WTC11 (cell line): Measurements from ENCODE around the gene CHID1. TPM values are rescaled to one million over a fixed set of nuclear protein-coding genes. Genes with fewer than 3 reads are reported as not detected.

Experiments
- ATAC-seq: fragments of 200-7000 bp; cut with Tn5 transposase; 2 replicates; pipeline ENCODE4 v1.10.0; 2021; ENCODE audit warnings: mild to moderate bottlenecking, moderate library complexity
- CTCF ChIA-PET: fragments of 300-600 bp; sonication (Branson Sonifier 250); formaldehyde crosslinking; loops from one replicate; lab custom pipeline; 2021; ENCODE audit warnings: antibody characterized with exemption; lab: Charles Lee
- POLR2A ChIA-PET: fragments of 350-600 bp; sonication (Branson Sonifier 250); formaldehyde crosslinking; loops from one replicate; lab custom pipeline; 2021; ENCODE audit warnings: antibody characterized with exemption; lab: Charles Lee
- DNase-seq: peaks from one replicate; pipeline ENCODE4 v3.0.0; 2021; ENCODE audit warnings: low spot score
- H3K27ac Mint-ChIP-seq: 2 replicates; pipeline ENCODE4 v1.8.0; 2021; ENCODE audit warnings: mixed read lengths
- H3K27me3 Mint-ChIP-seq: 2 replicates; pipeline ENCODE4 v1.8.0; 2021; ENCODE audit warnings: low read depth, mild to moderate bottlenecking, moderate library complexity, mixed read lengths
- H3K36me3 Mint-ChIP-seq: 2 replicates; pipeline ENCODE4 v1.8.0; 2021; ENCODE audit warnings: mixed read lengths
- H3K4me1 Mint-ChIP-seq: 2 replicates; pipeline ENCODE4 v1.8.0; 2022; ENCODE audit warnings: mixed read lengths
- H3K4me3 Mint-ChIP-seq: 2 replicates; pipeline ENCODE4 v1.8.0; 2021; ENCODE audit warnings: mild to moderate bottlenecking, moderate library complexity, mixed read lengths
- H3K9me3 Mint-ChIP-seq: 2 replicates; pipeline ENCODE4 v1.8.0; 2021; ENCODE audit warnings: mixed read lengths
- ATF3 ChIP-seq: sonication (generic); formaldehyde crosslinking; conservative IDR thresholded peaks from 2 replicates; pipeline ENCODE4 v1.8.1; 2022; ENCODE audit warnings: mild to moderate bottlenecking, missing genetic modification reagents
- ATF6 ChIP-seq: sonication (generic); formaldehyde crosslinking; IDR thresholded peaks from 2 replicates; pipeline ENCODE4 v1.8.1; 2023; ENCODE audit warnings: mild to moderate bottlenecking, missing genetic modification reagents
- E2F4 ChIP-seq: sonication (generic); formaldehyde crosslinking; IDR thresholded peaks from 2 replicates; pipeline ENCODE4 v1.8.1; 2022; ENCODE audit warnings: low read depth, mild to moderate bottlenecking, moderate library complexity, missing genetic modification reagents, borderline replicate concordance
- E2F5 ChIP-seq: sonication (generic); formaldehyde crosslinking; IDR thresholded peaks from 2 replicates; pipeline ENCODE4 v1.8.1; 2022; ENCODE audit warnings: mild to moderate bottlenecking, moderate library complexity, missing genetic modification reagents
- ELF4 ChIP-seq: sonication (generic); formaldehyde crosslinking; IDR thresholded peaks from 2 replicates; pipeline ENCODE4 v1.8.1; 2022; ENCODE audit warnings: low read depth, mild to moderate bottlenecking, moderate library complexity, missing genetic modification reagents
- ESRRA ChIP-seq: sonication (generic); formaldehyde crosslinking; IDR thresholded peaks from 2 replicates; pipeline ENCODE4 v1.8.1; 2022; ENCODE audit warnings: mild to moderate bottlenecking, missing genetic modification reagents, borderline replicate concordance
- ETV6 ChIP-seq: sonication (generic); formaldehyde crosslinking; IDR thresholded peaks from 2 replicates; pipeline ENCODE4 v1.8.1; 2022; ENCODE audit warnings: mild to moderate bottlenecking, missing genetic modification reagents
- GABPB1 ChIP-seq: sonication (generic); formaldehyde crosslinking; IDR thresholded peaks from 2 replicates; pipeline ENCODE4 v1.8.1; 2023; ENCODE audit warnings: mild to moderate bottlenecking, missing genetic modification reagents
- HMGXB4 ChIP-seq: sonication (generic); formaldehyde crosslinking; IDR thresholded peaks from 2 replicates; pipeline ENCODE4 v1.8.1; 2023; ENCODE audit warnings: mild to moderate bottlenecking, moderate library complexity, missing genetic modification reagents
- RELA ChIP-seq: sonication (generic); formaldehyde crosslinking; IDR thresholded peaks from 2 replicates; pipeline ENCODE4 v1.8.1; 2022; ENCODE audit warnings: missing genetic modification reagents, mild to moderate bottlenecking, borderline replicate concordance
- USF1 ChIP-seq: sonication (generic); formaldehyde crosslinking; IDR thresholded peaks from 2 replicates; pipeline ENCODE4 v1.8.0; 2022; ENCODE audit warnings: mild to moderate bottlenecking, missing genetic modification reagents
- ZNF263 ChIP-seq: sonication (generic); formaldehyde crosslinking; IDR thresholded peaks from 2 replicates; pipeline ENCODE4 v1.8.1; 2022; ENCODE audit warnings: low read depth, mild to moderate bottlenecking, moderate library complexity, missing genetic modification reagents
- ZNF416 ChIP-seq: fragments of 250-450 bp; sonication (Bioruptor Pico); IDR thresholded peaks from 2 replicates; pipeline ENCODE4 v1.9.0; 2021; ENCODE audit warnings: mild to moderate bottlenecking, inconsistent platforms
- ZNF423 ChIP-seq: fragments of 250-450 bp; sonication (Bioruptor Pico); IDR thresholded peaks from 2 replicates; pipeline ENCODE4 v2.1.2; 2022; ENCODE audit warnings: mild to moderate bottlenecking, moderate library complexity
- ZNF425 ChIP-seq: fragments of 250-450 bp; sonication (Bioruptor Pico); conservative IDR thresholded peaks from 2 replicates; pipeline ENCODE4 v1.9.0; 2021; ENCODE audit warnings: mild to moderate bottlenecking
- ZNF512 ChIP-seq: sonication (generic); formaldehyde crosslinking; IDR thresholded peaks from 2 replicates; pipeline ENCODE4 v1.8.1; 2022; ENCODE audit warnings: missing genetic modification reagents, borderline replicate concordance
- ZNF671 ChIP-seq: fragments of 250-450 bp; sonication (Bioruptor Pico); IDR thresholded peaks from 2 replicates; pipeline ENCODE4 v1.8.0; 2021; ENCODE audit warnings: mild to moderate bottlenecking
- total RNA-seq: library from RNA; stranded (reverse); gene quantifications from 3 replicates; pipeline ENCODE4 v1.2.3, GENCODE V29; 2021

Gene CHID1
- total RNA-seq, 1 experiment from 2014 or later: 92.8 TPM

GRCh38 chr11:826836-827145 is 83.8 kb downstream of the CHID1 start:
- Mint-ChIP-seq H3K27me3 (peaks cover 24% of the 10 kb centered on the region), H3K4me3 (peak overlapping the region; percentile 70), H3K4me1 (peaks cover 36% of the 10 kb centered on the region), H3K27ac (no peak overlapping the region), H3K9me3 (no peaks in the 10 kb centered on the region)
- ChIA-PET CTCF (interaction anchor here (1.3 kb wide), 1 partner anchor 22 kb away, joined by 5 read pairs; no protein-coding TSS in a partner anchor), POLR2A (interaction anchor here (2.0 kb wide), 1 partner anchor 18 kb away, joined by 5 read pairs; the partner anchor contains the start of gene RPLP2)
- TF ChIP-seq ZNF423 (CRISPR knock-in tag): peak; percentile 48; the same call in 1 of the 2 replicates
- no peak for TF ChIP-seq ELF4 (CRISPR knock-in tag)
- TF ChIP-seq, all 79 proteins: peak for 1
- H3K36me3 Mint-ChIP-seq: no peaks in the 10 kb centered on the region
- DNase-seq (no peak), ATAC-seq (no peak)

- ChIA-PET CTCF (interaction anchor here (1.0 kb wide), 1 partner anchor 22 kb away, joined by 3 read pairs; no protein-coding TSS in a partner anchor), POLR2A (interaction anchor here (1.4 kb wide), 1 partner anchor 22 kb away, joined by 3 read pairs; the partner anchor contains the start of gene PIDD1)
- TF ChIP-seq ZNF671 (no peak), E2F4 (no peak), ATF3 (CRISPR knock-in tag) (no peak), ESRRA (CRISPR knock-in tag) (no peak), ZNF512 (CRISPR knock-in tag) (no peak), GABPB1 (CRISPR knock-in tag) (no peak), HMGXB4 (no peak), USF1 (CRISPR knock-in tag) (no peak), E2F5 (CRISPR knock-in tag) (no peak), ZNF416 (CRISPR knock-in tag) (no peak), ATF6 (no peak), ZNF425 (CRISPR knock-in tag) (no peak), RELA (CRISPR knock-in tag) (no peak), ZNF263 (CRISPR knock-in tag) (no peak), ETV6 (CRISPR knock-in tag) (no peak)
- H3K27ac Mint-ChIP-seq: no peak overlapping the region
- DNase-seq (no peak), ATAC-seq (no peak)
- peaks cover 18% of the 10 kb centered on the region for H3K27me3 Mint-ChIP-seq
- H3K9me3 Mint-ChIP-seq: no peaks in the 10 kb centered on the region
- H3K4me1 Mint-ChIP-seq: peaks cover 31% of the 10 kb centered on the region
- no peaks in the 10 kb centered on the region for H3K36me3 Mint-ChIP-seq
- peak overlapping the region; percentile 70 for H3K4me3 Mint-ChIP-seq
These were observed 84.4 kb downstream of the CHID1 start for GRCh38 chr11:826227-826621.
